Femur (tissue), 1 donor: Measurements from ENCODE around the gene KIAA0930.
"Not testable (repeated sequence)": the region's sequence is repeated elsewhere in the genome, so short reads cannot be mapped to it uniquely, and the experiment has no call there.

Experiments
- DNase-seq: peaks from one replicate; pipeline ENCODE4 v3.0.0-alpha.2; 2017

The KIAA0930 gene

DNA sequence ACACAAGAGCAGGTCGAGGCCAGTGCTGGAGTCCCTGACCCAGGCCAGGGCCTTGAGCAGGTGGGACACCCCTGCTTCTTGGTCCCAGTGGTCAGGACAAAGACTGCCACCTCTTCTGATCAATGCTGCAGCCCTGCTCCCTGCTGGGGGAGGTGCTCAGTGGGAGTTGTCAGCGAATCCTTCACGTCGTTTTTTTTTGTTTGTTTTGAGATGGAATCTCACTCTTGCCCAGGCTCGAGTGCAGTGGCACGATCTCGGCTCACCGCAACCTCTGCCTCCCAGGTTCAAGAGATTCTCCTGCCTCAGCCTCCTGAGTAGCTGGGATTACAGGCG, 42.3 kb downstream of the KIAA0930 start:
- DNase-seq: no peak

DNA sequence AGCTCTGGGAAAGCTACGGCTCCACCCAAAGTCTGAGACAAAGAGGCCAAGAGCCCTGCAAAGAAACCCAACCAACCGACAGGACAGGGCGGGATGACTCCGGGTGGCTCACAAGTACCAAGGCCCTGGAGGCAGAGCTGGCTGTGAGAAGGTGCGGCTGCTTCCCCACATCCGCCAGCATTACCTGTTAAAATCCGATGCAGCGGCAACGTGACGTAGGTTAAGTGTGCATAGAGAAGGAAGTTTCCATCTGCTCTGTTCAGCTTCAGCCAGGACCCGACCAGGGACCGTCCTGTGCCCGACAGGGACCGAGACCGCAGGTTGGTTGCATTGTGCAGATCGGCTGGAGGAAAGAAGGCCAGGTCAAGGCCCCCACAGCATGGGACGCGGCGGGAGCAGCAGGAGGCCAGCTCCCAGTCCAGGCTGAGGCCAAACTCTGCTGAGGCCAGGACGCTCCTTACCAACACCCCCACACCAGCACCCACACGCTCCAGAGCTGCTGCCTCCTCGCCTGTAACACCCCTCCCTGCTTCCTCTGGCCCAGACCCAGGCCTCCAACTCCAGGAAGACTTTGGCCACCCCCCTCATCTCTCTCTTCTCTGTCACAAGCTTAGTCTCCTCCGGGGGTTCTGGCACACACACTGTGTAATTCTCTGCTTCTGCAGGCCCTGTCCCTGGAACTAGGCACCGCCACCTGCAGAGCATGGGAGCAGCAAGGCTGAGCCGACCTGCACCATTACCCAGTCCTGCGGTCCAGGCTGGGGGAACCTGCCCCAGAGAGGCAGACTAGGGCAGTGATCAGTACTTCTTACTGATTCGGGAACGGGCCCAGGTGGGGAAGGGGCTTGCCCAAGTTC, 42.9 kb downstream of the KIAA0930 start:
- DNase-seq: no peak

DNA sequence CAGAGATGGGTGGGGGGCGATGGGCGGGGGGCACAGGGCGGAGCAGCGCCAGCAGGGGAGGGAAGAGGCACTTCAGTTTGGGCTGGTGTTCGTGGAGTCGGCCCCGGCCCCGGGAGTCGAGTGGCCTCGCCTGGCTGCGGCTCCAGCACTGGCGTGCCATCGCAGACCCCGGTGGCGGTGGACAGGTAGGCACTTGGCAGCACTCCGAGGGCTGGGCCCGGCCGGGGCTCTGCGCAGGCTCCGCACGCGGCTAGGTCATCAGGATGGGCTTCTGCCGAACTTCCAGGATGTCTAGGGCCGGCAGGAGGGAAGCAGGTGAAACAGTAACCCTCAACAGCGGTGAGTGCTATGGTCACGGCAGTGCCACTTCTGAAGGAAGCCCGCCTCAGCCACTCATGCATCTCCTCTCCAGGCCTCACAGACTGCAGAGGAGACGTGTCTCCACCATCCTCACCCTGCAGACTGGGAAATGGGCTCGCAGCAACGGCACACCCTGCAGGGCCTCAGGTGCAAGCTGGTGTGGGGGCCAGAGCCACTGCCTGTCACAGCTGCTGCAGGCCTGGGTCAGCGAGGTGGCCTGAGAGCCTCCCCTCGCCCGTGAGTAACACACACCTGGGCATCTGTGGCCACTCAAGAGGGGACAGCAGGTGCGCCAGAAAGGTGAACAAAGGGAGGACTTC, 43.6 kb downstream of the KIAA0930 start:
- DNase-seq: no peak

DNA sequence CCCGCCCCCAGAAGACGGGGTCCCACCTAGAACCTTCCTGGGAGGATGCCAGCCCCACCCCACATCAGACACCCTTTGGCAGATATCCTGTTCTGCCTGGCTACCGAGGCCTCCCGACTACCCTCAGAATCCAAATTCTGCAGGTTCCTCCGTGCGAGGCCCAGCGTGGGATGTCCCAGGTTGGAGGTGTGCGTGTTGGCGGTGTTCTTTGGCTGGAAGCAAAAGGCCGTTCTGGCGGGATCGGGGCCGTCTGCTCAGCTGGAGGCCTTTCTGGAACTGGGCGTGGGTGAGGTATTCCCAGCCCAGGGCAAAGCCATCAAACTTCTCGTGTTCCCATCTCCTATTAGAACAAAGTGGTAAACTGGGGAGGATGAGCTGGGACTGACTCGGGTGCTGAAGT, 44.4 kb downstream of the KIAA0930 start:
- no peak for DNase-seq

DNA sequence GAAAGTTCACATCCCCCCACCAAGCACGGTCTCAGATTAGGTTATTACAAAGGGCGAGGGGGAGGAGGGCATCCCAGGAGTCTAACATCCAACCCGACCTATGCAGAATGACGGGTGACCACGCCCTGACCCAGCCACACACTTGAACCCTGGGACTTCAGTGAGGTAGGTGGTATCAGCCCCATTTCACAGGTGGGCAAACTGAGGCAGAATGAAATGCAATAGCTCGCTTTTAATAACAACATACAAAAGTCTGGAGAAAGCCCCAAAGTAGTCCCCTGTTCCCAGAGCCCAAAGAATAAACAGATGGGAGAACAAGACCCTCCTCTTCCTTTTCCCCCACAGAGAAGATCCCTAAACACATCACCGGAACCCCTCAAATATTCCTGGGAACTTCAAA, 45.1 kb downstream of the KIAA0930 start:
- no peak for DNase-seq

DNA sequence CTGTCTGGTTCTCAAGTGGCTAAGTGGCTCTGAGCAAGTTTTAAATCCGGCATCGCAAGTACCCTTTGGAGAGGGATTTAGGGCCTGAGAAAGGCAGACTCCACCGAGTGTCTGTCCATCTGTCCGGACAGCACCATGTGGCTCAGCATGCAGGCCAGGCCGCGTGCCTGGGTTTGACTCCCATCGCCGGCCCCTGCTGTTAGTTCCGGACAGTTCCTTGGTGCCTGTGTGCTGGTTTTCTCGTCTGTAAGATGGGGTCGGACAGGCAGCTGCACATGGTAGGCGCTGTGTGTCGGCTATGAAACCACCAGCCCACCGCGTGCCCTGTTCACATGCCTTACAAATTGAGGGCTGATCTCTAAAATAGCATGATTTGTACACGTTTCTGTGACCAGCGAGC, 46.0 kb downstream of the KIAA0930 start:
- DNase-seq: no peak

DNA sequence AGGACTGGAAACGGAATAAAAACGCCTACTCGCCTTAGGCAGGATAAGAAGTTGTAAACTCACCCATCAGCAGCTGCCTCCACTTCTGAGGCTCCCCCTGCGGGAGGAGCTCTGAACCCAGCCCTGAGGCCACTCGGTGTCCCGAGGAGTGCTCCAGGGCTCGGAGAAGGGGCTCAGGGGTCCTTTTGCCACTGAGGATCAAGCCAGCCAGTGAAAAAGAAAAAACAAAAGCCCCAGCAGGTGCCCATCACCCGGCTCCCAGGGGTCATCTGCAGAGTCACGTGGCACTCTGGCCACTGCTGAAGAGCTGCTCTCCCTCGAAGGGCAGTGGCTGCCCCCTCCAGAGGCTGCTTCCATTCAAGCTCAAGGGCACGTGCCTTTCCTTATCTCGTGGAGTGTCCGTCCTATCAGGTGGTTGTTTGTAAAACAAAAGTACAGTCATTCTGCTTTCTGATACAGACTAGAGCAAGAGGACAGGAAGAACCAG, 48.0 kb downstream of the KIAA0930 start:
- DNase-seq: no peak

DNA sequence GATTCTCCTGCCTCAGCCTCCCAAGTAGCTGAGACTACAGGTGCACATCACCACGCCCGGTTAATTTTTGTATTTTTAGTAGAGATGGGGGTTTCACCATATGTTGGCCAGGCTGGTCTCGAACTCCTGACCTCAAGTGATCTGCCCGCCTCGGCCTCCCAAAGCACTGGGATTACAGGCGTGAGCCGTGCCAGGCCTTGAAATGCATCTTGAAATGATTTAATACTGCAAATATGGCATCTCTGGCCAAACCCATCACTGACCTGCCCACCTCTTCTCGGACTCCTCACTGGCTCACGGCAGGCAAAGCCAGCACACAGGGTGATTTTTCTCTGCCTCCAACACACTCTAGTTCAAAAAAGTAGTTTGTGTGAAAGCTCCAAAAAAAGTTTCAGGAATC, 48.9 kb downstream of the KIAA0930 start:
- DNase-seq: not testable (repeated sequence)

DNA sequence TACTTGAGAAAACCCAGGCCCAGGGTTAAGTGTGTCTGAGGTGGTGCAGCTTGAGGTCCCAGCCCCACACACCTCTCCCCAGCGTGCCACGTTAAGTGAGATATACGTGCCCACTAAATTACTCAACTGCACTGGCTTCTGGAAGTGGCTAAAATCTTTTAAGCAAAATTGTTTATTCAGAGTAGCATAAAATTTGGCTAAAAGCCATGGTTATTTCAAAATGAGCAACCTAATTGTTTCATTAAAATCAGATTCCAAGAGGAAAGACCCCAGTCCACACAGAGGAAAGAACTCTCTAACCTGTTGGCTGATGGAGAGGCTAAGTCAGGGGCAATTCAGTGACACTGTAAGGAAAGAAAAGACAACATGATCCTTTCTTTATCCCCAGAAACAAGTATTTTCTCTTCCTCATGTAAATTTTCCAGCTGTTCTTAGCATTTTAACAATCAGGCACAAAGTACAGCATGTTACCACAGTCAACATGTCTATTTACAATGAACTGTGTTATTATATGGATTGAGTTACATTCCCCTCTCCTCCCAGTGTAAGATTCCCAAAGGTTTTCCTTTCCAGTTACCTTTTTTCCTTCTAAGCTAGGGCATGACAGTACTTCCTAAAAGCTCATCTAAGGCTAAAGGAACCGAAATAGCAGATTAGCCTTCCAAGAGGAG, 50.4 kb downstream of the KIAA0930 start:
- DNase-seq: no peak

DNA sequence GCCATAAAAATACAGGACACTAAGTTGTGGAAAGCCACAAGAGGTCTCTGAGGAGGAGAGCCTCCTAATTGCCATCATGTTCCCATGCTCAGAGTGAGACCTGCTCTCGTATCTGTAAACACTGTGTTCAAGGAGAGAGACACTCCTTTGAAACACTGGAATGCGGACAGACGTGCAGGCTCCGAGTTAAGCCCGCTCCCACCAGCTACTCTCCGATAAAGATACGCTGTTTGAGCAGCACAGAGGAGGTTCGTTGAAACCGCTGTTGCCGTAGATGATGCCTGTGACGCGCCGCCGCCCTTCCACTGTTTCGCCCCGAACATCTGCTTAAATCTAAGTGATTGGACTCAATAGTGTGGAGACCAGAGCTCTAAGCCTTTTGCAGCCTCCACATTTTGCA, 51.9 kb downstream of the KIAA0930 start:
- no peak for DNase-seq

DNA sequence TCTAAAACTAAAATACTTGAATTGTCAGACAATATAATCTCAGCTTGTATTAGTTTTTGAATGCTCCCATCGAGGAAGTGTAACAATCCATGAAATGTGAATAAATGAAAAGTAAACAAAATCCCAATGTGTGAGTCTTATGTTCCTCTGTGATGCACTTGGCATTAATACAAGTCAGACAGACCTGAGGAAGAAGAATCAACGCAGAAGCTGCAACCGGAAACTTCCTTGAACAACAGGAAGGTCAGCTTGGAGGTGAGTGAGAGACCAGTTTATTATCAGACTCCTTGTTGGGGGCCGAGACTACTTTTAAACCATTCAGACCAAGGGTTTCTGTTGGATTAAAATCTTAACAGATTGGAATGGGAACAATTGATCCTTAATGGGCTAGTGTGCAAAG, 52.8 kb downstream of the KIAA0930 start:
- DNase-seq: no peak

DNA sequence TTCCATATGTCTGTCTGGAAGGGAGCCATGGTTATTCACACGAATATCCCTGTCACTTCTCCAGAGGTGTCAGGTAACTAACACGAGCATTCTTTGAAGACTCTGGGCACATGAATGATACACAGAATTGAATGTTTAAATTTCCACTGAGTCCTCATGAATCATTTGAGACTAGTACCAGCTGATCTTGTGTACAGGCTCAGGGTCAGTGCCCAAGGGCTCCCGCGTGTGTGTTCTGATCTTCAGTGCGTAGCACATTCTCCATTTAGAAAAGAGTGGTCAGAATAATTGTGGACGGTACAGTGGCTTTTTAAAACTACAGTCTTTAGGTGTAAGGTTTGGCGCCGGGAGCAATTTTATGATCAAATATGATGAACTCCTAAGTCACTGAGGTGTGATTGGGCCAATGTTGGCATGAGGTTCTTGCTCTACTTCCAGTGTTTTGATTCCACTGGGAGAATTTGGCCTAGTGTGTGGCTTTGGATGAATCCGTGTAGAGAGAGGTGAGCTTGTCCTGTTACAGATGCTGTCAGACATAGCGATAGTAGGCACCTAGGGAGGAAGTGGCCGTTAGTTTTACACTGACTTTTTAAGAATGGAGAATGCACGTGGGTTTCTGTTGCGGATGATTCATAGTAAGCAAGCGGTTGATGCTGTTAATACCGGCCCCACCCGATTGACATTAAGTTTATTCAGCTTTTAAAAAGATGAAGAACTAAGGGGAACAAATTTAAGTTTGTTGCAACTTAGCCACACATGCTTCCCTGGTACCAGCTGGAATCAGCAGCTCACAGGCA, 54.8 kb downstream of the KIAA0930 start:
- no peak for DNase-seq

DNA sequence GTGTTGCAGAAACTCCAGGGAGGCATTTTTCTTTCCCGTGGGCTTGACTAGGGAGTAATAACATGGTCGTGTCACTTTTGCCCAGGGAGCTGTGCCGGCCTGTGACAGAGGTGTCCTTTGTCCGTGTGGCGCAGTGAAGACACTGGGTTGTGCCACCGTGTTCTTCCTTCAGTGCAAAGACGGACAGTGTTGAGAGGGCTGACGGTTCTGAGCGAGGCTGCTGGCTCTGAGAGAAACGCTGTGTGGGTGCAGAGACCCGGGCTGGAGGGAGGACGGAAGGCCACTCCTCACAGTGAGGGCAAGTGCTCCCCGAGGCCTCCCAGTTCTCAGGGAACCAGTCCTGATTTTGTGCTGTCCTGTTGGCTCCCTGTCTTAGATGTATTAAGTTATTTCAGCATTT, 56.7 kb downstream of the KIAA0930 start:
- DNase-seq: no peak

DNA sequence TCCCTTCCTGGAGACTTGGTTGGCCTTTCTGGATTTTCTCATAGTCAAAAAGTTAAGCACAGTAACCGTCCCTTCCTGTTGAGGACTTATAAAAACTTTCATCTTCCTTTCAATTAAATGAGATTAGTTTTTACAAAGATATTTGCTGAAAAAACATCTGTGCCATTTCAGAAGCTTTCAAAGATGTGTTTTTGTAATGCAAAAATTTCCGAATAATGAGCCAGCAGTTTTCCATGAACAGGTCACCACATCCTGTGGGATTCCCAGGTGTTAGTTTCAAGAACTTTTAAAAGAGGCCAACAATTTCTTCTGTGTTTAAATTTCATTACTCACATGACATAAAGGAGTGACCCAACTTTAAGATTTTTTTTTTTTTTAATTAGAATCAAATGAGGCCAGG, 58.9 kb downstream of the KIAA0930 start:
- DNase-seq: no peak

DNA sequence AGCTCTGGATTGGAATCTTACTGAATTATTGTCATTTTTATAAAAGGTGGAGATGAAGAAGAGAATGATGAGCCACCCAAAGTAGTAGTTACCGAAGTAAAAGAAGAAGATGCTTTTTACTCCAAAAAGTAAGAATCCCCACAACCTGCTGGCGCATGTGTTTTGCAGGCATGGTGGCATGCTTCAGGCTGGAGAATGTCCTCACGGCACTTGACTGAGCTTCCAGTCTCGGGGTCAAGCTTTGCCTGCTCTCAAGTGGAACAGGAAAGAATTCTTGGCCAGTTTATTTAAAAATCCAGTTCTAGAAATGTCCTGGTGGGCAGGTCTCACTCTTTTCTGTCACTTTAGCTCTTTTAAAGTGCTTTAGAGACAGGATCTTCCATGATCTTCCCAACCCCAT, 59.5 kb downstream of the KIAA0930 start:
- DNase-seq: no peak

DNA sequence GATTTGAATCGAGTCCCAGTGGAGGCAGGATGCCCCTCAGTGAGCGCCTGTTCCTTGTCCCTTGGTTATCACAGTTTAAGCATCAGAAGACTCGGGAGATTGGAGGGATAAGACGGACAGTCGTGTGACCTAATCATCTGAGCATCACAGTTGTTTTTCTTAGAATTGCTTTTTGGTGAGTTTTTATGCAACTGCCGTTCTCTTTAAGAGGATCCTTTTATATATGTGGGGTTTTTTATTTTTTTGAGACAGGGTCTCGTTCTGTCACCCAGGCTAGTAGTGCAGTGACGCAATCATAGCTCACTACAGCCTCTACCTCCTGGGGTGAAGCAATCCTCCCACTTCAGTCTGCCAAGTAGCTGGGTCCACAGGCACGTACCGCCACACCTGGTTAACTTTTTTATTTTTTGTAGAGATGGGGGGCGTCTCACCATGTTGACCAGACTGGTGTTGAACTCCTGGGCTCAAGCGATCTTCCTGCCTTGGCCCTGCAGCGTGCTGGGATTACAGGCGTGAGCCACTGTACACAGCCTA, 60.5 kb downstream of the KIAA0930 start:
- DNase-seq: no peak

DNA sequence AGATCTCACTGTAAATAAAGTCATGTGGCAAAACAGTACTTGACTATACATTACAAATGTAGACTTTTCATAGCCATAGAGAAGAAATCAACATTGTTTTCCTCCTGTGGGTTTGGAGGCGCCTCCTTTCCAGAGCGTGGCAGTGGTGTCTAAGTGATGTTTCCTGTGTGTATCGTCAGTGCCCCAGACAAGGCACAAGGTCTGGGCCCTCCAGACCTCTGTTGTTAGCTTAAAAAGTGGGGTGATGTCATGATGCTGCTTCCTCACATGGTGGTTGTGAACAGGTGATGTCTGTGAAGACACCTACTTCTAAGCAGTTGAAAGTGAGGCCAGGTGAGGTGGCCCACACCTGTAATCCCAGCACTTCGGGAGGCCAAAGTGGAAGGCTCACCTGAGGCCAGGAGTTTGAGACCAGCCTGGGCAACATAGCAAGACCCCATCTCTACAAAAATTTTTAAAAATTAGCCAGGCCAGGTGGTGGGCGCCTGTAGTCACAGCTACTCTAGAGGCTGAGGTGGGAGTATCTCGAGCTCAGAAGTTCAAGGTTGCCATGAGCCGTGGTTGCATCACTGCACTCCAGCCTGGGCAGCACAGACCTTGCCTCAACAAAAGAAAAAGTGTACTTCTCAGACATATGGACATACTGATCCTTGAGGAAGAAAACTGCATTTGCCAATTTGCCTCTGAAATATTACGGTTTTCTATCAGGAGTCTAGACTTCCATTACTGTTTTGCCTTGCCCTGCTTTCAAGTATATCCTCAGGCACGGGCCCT, 61.2 kb downstream of the KIAA0930 start:
- no peak for DNase-seq

DNA sequence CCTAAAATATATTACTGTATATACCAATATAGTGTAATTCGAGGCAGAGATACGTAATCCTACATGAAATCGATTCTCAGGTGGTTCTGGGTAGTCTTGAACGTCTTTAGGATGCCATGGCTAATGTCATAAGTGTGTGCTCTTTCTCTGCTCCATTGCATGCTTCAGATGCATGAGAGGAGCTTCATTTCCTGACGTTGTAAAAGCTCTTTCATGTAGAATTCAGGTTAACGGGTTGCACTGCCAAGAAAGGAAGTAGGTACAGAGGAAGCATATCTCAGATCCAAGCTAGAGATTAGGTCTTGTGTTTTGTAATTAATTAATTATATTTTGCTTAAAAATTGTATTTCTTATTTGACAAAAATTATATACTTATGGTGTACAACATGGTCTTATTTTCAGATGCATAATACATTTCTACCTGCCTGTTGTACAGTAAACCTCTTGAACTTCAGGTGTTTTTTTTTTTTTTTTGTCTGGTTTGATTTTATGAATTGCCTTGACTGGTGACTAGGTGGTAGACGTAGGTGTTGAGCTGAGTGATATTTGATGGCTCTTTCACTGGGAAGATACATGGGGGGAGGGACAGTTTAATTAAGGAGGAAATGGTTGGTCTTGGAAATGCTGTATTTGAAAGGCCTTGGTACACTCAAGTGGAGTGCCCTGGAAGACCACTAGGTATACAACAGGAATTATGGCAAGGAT, 67.7 kb downstream of the KIAA0930 start:
- no peak for DNase-seq

DNA sequence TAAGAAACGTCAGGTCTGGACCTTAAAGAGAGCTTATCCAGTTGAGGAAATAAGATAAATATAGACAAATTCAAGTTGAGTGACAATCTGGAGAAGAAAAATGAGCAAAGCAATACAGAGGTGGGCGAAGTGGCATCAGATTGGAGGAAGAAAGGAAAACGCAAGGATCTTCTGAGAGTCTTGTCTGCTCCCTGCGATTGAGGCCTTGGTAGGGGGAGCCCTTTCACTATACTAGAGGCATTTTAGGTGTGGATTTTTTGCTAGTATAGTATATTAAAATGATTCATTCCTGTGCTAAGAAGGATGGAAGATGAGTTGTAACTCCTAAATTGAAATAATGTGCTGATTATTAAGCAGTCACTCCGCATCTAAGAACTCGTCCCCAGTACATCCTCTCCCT, 68.9 kb downstream of the KIAA0930 start:
- no peak for DNase-seq

DNA sequence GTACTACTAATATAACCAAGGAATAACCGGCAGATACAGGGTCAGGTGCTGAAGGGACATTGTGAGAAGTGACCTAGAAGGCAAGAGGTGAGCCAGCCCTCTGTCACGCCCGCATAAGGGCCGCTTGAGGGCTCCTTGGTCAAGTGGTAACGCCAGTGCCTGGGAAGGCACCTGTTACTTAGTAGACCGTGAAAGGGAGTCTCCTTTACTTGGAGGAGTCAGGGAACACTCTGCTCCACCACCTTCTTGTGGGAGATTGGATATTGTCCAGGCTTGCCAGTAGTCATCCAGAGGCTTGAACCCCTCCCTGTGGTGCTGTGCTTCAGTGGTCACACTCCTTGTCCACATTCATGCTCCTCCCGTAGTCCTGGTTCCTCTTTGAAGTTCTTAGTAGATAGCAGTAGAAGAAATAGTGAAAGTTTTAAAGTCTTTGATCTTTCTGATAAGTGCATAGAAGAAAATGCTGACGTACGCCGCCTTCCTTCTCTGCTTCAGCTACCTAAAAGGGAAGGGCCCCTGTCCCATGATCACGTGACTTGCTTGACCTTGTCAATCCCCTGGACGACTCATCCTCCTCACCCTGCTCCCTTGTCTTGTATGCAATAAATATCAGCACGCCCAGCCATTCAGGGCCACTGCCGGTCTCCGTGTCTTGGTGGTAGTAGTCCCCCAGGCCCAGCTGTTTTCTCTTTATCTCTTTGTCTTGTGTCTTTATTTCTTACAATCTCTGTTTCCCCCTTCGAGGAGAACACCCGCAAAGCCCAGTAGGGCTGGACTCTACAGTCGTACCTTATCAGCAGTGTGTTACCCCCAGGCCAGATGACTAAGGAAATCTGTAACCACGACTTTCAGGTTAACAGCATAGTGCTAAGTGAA, 70.9 kb downstream of the KIAA0930 start:
- DNase-seq: no peak
